ENCODE measurements around the gene HOXA3.

The HOXA3 gene

DNA sequence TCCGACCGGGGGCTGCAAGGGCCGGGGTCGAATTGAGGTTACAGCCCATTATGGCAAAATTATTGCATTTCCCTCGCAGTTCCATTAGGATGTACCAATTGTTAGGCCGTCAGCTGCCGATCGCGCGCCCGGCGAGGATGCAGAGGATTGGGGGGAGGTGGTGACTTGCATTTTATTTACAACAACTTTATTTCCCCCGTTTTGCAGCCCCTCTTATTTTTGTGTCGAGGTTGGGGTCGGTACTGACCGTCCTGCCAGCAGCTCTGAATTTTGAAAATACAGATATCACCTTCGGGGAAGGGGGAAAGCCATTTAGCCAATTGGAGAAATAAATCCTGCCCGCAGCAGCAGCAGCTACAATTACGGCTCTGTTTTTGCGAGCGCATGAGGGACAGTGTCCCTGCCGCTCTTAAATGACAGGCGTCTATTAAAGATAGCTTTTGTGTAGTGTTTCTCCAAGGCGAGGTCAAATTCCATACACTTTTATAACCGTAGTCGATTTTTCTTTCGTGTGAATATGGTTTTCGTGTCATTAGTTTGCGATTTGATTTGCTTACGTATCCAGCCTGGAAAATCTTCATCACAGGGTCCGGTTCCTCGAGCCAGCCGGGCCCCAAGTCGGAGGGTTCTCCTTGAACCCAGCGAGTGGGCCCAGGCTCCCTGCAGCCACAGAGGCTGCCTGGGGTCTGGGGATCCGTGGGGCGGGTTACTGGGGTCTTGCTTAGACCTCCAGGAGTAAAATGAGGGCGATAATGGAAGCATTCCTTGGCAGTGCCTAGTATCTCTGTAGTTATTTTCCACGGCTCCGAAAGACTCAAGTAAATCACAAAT, 8.2 kb downstream of the HOXA3 start:
- DNase-seq (ENCODE audit: low read depth in 2 of 2): no peak

DNA sequence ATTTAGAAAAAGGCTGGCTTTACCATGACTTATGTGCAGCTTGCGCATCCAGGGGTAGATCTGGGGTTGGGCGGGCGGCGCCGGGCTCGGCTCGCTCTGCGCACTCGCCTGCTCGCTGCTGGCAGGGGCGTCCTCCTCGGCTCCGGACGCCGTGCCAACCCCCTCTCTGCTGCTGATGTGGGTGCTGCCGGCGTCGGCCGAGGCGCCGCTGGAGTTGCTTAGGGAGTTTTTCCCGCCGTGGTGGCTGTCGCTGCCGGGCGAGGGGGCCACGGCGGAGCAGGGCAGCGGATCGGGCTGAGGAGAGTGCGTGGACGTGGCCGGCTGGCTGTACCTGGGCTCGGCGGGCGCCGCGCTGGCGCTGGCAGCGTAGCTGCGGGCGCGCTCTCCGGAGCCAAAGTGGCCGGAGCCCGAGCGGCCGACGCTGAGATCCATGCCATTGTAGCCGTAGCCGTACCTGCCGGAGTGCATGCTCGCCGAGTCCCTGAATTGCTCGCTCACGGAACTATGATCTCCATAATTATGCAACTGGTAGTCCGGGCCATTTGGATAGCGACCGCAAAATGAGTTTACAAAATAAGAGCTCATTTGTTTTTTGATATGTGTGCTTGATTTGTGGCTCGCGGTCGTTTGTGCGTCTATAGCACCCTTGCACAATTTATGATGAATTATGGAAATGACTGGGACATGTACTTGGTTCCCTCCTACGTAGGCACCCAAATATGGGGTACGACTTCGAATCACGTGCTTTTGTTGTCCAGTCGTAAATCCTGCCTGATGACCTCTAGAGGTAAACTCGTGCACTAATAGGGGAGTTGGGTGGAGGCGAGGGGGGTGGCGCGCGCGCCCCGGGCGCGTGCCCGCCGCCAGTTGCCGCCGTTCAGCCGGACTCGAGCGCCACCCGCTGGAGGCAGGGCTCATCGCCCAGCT, 9.1 kb downstream of the HOXA3 start, which contains the start of gene HOXA5:
TSS of gene HOXA5 (minus strand) at position 659 of the 927 bp plus-strand sequence. CDS start at position 585, 74 bp downstream.
- no peak for DNase-seq (ENCODE audit: low read depth in 2 of 2)

DNA sequence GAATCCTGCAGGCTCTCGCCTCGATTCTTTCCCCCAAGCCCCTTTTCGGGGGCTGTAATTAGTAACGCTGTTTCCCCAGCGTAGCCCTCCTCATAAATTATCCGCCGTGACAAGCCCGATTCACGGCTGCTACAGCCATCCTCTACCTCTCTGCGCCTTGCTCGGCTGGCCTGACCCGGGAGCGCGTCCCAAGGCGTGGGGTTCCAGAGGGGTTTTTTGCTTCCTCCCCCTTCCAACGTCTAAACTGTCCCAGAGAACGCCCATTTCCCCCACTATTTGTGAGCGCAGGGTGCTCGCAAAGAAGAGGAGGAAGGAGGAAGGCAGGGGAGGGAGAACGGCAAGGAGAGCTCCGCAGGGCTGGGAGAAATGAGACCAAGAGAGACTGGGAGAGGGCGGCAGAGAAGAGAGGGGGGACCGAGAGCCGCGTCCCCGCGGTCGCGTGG, 9.8 kb downstream of the HOXA3 start:
- DNase-seq (ENCODE audit: low read depth in 2 of 2): no peak

DNA sequence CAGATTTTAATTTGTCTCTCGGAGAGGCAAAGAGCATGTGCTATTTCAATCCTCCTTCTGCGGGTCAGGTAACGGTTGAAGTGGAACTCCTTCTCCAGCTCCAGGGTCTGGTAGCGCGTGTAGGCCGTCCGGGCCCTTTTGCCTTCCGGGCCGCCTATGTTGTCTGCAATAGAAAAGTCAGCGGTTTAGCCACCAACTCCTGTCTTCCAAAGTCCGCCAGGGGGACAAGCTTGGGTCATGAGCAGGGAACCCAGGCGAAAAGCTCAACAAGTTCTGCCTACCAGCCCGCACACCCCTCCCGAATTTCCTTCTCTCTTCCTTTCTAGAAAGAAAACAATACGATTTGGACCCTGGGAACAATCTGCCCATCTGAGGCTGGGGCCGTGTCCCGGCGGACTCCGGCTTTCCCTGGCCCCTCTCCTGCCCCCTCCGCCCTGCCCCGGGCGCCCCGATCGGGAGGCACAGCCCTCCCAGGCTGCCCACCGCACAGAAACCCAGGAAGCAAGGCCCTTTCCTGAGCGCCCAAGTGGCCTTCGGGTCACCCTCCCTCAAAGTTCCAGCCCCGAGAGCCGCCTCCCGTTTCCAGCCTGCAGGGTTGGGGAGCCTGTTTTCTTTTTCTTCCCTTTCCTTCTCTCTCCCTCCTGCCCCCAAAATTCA, 10.3 kb downstream of the HOXA3 start:
- DNase-seq (ENCODE audit: low read depth in 2 of 2): no peak

DNA sequence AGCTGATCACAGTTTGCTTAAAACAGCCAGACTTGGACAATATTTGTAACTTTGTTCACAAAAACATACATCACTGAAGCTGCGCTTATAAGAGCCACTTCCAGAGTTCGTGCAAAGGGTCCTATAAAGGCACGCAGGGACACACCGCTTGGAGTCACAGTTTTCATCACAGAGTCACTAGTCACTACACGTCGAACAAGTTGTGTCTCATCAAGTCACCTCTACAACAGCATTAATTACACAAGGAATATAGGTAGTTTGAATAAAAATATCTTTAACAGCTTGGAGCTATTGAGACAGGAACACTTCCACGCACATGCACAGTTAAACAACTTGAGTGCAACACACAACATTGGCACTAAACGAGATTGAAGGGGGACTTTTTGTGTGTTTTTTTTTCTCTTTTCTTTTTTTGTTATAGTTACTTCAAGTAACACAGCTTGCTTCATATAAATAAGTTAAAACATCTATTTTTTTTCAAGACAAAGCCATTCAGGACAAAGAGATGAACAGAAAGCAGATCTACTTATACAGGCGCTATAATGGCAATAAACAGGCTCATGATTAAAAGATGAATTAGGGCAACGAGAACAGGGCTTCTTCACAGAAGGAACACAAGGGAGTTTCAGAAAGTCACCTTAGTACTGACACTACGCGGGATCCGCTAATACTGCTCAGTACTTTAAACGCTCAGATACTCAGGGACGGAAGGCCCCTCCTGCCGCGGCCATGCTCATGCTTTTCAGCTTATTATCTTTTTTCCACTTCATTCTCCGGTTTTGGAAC, 11.1 kb downstream of the HOXA3 start:
- no peak for DNase-seq (ENCODE audit: low read depth in 2 of 2)

DNA sequence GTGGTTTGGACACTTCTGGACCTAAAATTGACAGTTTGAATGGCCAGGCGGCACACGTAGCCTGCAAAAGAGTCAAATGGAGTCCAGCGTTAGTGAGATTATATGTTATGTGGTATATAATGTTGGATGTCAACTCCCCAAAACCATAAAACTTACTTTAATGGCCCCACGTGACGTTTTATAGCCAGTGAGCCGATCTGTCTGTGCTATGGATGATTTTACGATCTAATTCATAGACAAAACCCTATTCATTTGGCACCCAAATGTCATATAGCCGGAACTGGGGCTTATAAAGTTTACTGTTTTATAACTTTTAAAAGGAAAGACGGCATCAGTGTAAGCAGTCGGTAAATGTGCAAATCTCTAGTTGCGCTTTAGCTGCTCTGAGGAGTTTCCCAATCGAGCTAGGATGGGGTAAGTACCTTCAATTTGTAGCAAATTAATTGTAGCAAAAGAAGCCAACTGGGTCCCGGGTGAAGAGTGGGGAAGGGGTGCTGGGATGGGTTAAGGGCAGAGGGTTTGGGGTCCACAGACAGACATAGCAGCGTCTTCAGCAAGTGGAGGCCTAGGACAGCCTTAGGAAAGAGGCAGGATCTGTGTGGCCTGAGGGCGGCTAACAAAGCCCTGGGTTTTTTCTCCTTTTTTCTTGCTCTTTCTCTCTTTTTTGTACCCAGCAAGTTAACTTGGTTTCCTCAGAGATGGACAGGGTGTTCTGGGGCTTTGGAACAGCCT, 12.1 kb downstream of the HOXA3 start:
- DNase-seq (ENCODE audit: low read depth in 2 of 2): no peak

DNA sequence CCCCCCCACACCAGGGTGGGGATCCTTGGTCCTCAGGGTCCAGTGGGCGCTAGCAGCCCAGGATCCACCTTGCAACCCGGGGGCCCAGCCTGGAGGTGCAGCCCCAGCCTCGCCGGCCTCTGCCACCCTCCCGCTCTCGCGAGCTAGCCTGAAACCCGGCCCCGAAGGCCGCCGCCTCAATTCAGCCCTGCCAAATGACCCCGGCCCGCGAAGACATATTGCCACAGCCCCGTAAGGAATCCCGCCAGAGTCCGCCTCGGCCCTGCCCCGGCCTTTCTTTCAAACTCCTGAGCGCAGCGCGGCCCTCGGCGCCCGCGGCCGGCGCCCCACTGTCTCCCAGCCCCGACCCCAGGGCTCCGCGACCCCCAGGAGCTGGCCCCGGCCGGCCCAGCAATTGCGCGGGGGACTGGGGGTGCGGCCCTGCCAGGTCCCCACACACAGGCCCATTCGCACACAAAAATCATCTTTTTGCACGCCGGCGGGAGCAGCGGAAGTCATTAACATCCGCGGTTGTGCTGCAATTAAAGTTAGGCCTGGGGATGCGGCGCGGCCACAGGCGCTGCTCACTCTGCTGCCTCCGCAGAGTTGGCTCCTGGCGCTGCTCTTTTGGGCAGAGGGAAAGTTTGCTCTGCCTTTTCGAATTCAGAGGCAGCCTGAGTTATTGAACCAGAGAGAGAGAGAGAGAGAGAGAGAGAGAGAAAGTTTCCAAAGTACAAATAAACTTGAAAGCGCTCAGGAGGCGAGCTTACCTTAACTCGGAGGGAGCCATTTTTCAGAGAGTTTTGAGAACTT, 12.9 kb downstream of the HOXA3 start:
- DNase-seq (ENCODE audit: low read depth in 2 of 2): no peak

DNA sequence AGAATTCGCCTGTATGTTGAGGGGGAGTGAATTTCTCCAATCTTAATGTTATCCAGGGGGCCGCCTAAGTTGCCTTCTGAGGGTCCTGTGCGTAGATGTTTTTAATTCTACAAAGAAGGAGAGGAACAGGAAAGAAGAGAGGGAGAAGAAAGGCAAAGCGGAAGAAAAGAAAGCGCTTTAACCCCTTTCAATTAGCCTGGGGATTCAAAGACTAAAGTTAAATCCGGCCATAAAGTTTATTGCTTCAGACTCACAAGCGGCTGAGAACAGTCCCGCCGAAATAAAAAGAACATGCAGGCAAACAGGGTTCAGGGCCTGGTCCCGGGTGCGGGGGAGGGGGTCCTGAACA, 13.4 kb downstream of the HOXA3 start:
- DNase-seq (ENCODE audit: low read depth in 2 of 2): no peak

DNA sequence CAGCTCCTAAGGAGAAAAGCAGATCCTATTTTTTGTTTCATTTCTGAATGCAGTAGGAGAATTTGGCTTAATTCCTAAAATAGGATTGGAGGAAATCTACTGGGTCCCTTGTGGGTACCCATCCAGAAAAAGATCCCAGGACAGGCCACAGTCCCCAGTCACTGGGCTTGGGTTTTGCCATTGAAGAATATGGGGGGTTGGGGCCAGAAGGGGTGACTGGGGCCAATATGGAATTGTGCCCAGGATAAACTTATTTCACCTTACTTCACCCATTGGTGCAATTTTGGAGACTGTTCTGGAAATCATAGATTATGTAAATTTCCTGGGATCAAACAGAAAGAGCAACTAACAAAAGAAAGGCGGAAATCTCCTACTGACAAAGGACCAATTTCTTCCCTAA, 13.9 kb downstream of the HOXA3 start:
- DNase-seq (ENCODE audit: low read depth in 2 of 2): no peak

DNA sequence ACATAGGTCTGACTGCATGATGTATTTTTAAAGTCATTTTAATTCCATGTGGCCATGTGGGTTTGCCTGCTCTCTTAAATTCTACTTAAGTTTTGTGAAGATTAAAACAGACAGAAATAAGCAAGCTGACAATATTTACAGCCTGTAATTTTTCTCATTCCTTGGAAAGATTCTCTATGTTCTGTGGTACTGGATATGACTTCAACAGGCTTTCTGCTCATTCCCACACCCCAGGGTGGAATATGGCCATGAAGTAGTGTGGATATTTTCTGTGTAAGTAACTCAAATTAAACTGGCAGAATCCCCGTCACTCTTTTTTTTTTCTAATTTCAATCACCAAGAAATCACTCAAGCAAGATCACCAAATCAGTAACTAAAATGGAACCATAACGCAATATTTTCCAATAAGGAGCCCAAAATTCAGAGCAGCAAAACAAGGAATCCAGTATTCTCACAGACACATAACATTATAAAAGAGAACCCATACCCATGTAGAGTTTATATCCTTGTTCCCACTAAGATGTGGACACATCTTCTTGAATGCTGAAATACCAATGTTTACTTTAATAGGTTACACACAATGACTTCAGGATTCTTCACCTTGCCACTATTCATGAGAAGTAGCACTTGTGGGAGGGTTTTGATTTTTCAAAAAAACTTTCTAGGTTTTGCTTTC, 14.6 kb downstream of the HOXA3 start:
- no peak for DNase-seq (ENCODE audit: low read depth in 2 of 2)

DNA sequence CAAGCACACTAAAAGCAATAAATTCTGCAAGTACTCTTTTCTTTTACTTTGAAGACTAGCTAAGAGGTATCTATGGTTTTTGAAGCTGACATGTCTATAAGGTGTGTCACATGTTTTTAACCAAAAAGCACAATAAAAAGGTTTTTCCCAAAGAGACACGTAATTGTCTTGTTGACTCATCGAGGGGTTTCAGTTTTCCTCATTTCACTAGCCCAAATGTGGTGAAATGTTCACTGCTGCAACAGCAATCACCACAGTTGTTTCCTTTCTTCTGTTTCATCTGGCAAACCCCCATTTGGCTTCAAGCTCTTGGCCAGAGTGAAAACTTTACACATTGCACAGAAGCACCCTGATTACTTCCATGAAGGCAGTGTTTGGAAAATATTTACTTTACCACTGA, 18.0 kb downstream of the HOXA3 start:
- no peak for DNase-seq (ENCODE audit: low read depth in 2 of 2)

DNA sequence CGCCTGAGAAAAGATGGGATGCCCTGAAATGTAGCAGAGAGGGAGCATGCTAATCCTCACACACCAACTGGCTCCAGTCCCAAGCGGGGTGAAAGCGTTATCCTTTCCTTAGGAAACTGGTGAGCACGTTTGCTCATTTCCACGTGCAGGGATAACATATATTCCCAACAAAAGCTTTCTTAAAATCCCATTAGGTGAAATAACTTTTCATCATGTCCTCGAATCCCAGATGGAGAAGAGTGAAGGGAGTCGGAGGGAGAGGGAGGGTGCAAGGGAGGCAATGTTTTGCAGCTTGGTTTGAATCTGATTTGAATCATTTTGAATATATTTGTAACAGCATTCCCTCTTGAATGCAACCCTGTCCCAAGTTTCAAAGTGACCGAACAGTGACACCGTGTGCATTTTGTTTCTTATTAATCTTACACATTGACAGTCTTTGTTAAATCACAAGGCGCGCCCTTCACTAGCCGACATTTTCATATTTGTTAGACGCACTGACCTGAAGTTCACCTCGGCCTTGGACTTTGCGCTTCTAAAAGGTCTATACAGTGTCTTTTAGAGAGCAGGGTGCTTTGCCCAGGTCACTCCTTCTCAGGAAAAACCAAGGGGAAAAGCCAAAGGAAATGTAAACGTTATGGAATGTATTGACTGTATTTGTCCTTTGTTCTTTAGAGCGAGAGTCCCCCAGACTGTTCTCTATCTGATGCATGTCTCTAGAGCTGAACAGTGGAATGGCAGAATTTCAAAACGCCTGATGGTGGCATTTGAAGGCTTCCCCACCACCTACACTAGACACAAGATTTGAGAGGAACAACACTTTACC, 18.8 kb downstream of the HOXA3 start:
- DNase-seq (ENCODE audit: low read depth in 2 of 2): no peak

DNA sequence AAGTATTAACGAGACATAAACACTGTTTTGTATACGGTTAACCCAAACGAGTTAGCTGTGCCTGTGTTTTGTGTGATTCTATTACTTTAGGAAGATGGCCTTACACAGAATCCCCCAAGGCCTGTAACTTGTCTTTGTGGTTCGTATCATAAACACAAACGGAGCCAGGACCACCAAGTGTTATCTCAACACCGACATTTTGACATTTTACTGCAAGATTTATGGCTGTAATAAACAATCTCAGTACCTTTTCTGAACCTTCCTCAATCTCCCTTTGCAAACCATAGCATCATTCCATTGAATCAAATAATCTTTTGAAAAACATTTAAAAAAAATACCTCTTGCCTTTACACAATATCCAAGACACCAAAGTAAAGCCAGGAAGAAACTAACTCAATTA, 19.4 kb downstream of the HOXA3 start:
- DNase-seq (ENCODE audit: low read depth in 2 of 2): no peak

DNA sequence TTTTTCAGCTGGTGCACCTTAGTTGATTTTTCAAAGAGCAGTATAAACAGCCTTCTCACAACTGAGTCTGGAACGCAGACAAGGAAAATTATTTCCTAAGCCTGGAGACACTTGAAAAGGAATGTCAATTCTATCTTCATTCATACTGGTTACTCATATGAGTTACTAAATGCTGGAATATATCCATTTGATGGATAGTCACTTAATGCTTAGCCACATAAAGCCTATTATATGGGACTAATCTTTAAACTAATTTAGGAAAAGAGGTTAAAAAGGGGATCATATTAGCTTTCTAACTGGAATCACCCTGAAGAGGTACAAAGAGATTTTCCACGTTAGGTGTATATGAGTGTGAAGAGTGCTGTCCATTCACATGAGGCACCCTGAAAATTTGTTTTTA, 20.2 kb downstream of the HOXA3 start:
- DNase-seq (ENCODE audit: low read depth in 2 of 2): no peak

DNA sequence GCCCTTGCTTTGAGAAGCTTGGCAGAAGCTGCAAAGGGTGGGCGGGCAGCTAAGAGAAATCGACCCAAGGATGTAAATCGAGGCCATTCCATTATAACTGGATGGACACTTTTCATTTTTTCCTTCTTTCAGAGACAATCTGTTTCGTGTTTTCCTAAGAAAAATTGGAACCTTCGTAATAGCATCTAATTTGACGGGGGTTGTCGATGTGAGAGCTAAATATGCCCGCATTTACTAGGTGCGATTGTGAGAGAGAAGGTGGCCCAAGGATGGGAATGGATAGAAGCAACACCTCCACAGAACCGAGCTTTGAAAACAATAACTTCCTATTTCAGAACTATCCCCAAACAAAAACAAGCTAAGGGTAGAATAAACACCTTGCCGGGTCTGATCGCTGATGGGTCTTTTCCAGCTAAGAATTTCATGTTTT, 21.0 kb downstream of the HOXA3 start:
- no peak for DNase-seq (ENCODE audit: low read depth in 2 of 2)

DNA sequence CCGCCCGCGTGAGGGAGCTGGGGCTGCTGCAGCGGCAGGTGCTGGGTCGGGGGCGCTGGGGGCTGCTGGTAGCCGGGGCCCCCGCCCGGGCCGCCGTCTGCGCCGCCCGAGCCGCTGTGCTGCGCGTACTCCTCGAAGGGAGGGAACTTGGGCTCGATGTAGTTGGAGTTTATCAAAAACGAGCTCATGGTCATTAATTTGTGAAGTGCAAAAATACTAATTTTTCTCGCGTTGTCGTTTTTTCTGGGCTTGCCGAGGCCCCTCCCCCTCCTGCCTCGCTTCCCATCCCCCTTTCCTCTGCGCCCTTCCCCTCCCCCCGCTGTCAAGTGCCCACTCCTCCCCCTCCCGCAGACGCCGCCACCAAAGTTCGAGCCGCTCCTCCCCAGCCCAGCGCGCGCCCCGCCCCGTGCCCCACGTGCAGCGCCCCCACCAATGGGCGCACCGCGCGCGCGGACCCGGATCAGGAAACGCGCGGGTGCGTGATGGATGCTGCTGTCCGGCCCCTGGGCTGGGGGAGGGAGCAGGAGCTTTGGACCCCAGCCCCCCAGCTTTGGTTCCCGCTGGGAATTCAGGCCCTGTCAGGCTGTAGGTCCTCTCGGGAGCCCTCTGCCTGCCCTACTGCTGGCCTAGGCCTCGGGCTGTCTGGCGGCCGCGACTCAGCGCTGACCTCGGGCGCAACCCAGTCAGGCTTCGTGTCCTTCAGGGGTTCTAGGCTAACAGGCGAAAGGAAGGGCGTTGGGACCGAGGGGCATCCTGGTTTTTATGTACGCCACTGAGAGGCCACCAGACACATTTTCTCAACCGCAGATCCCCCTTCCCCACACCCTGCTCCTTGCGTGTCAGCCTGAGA, 21.6 kb downstream of the HOXA3 start, which contains the start of gene HOXA4:
TSS of gene HOXA4 (minus strand) at position 218 of the 850 bp plus-strand sequence. CDS start at position 194, 24 bp downstream.
- DNase-seq (ENCODE audit: low read depth in 2 of 2): peak; percentile 32 to 40

Measured in stimulated activated CD8-positive, alpha-beta memory T cell treated with anti-CD3 and anti-CD28 coated beads, Interleukin-7, amount 100 ng/mL, for 1 hour (primary cell).